AG09319 (cell line): ENCODE results near the gene CLEC7A.

Source experiments
- DNase-seq: peaks from one replicate; pipeline ENCODE4 v3.0.0-alpha.2; 2010; ENCODE audit warnings: low read depth; ENCODE audit errors: extremely low read depth
- TF ChIP-seq, protein P1 (sequence below): IDR thresholded peaks from 2 replicates; pipeline ENCODE4 v1.5.1; 2011; ENCODE audit warnings: low read depth, mild to moderate bottlenecking, inconsistent platforms, low read length, moderate library complexity

CLEC7A gene

DNA sequence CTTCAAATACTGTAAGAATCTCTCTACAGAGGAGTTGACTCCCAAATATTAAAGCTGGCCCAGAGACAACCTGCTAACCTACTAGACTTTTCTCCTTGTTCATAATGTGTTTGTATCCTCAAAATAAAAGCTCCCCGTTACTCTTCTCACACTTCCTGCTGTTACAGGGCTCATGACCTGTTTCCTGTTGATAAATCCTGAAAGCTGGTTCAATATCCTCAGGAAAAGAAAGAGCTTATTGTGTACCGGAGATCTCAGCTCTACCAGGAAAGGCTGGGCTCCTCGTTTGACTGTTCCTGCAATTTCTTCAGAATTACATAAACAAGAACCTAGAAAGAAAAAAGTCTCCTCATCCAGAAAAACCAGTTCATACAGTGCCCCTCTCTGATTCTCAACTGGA lies 62.1 kb downstream of the CLEC7A start:
- TF ChIP-seq, protein P1, sequence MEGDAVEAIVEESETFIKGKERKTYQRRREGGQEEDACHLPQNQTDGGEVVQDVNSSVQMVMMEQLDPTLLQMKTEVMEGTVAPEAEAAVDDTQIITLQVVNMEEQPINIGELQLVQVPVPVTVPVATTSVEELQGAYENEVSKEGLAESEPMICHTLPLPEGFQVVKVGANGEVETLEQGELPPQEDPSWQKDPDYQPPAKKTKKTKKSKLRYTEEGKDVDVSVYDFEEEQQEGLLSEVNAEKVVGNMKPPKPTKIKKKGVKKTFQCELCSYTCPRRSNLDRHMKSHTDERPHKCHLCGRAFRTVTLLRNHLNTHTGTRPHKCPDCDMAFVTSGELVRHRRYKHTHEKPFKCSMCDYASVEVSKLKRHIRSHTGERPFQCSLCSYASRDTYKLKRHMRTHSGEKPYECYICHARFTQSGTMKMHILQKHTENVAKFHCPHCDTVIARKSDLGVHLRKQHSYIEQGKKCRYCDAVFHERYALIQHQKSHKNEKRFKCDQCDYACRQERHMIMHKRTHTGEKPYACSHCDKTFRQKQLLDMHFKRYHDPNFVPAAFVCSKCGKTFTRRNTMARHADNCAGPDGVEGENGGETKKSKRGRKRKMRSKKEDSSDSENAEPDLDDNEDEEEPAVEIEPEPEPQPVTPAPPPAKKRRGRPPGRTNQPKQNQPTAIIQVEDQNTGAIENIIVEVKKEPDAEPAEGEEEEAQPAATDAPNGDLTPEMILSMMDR, result no peak
- no peak for DNase-seq

DNA sequence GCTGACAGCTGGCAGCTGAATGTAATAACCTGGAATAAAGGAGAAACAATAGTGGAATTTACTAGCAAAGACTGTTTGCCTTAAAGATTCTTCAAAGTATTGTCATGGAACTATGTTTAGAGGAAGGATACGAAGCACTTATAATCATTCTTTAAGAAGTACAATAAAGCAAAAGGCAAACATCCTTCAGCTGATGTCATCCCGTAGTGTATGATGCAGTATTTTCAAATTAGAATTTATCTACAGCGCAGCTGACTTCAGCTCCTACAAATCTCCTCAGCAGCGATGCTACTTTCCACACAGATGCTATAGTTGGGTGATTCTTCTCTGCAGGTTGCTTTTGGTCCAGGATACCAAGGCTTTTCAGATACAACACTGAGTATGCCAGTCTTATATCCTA lies 62.7 kb downstream of the CLEC7A start:
- DNase-seq, result no peak
- TF ChIP-seq, protein P1, result no peak
